ENCODE measurements around the gene THBS1.

Gene THBS1

DNA sequence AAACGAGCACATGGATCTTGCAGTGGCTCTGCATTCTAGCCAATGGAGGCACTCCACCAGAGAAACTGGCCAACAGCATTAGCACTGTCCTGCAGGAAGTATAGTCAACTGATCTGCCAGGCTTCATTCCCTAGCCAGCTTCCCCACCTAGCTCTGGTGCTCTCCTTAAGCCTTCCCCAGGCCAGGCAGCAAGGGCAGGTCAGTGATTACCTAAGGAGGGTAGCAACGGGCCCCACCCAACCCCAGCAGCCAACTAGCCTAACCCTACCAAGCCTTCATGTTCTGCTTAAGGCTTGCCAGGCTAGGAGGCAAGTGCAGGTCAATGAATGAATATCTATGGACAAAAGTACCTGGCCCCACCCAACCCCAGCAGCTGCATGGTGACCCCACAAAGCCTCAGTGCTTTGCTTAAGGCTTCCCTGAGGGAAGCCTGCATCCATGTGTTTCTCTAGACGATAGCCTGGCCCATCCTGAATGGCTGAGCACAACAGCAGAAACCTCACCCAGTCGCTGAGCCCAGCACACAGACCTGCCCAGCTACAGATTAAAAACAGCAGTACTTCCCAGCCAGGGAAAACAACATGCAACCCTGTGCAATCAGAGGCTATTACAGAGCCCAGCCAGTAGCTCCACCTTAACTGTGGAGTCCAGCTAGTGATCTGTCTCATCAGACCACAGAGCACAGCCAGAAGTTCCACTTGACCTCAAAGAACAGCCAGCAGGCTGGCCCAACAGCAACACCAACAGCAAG lies 28.5 kb downstream of the THBS1 start:
- no peak for DNase-seq

DNA sequence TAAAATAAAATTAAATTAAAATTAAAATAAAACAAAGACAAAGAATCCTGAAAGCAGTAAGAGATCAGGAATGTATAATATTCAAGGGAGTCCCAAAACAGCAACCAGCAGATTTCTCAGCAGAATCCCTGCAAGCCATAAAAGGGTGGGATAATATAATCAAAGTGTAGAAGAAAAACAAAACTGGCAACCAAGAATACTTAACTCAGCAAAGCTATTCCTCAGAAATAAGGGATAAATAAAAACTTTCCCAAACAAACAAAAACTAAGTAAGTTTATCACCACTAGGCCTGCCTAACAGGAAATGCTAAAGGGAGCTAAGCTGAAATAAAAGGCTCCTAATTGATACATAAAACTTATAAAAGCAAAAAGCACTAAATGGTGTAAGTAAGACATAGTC lies 29.8 kb downstream of the THBS1 start:
- DNase-seq = no peak

DNA sequence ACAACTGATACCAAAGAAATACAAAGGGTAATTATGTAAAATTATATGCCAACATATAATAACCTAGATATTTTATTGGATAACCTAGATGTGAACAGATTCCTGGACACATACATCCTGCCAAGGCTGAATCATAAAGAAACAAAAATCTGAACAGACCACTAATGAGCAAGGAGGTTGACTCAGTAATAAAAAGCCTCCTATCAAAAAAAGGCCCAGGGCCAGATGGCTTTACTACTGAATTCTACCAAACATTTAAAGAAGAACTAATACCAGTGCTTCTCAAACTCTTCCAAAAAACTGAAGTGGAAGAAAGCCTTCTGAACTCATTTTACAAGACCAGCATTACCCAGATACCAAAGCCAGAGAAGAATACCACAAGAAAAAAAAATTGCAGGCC lies 32.4 kb downstream of the THBS1 start:
- DNase-seq = no peak

DNA sequence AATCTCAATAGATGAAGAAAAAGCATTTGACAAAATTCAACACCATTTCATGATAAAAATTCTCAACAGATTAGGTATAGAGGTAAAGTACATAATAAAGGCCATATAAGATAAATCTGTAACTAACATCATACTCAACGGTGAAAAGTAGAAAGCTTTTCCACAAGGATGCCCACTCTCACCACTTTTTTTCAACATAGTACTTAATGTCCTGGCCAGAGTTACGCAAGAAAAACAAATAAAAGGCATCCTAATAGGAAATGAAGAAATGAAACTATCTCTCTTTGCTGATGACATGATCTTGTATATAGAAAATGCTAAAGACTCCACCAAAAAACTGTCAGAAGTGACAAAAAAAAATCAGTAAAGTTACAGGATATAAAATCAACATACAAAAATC lies 33.0 kb downstream of the THBS1 start:
- no peak for DNase-seq

DNA sequence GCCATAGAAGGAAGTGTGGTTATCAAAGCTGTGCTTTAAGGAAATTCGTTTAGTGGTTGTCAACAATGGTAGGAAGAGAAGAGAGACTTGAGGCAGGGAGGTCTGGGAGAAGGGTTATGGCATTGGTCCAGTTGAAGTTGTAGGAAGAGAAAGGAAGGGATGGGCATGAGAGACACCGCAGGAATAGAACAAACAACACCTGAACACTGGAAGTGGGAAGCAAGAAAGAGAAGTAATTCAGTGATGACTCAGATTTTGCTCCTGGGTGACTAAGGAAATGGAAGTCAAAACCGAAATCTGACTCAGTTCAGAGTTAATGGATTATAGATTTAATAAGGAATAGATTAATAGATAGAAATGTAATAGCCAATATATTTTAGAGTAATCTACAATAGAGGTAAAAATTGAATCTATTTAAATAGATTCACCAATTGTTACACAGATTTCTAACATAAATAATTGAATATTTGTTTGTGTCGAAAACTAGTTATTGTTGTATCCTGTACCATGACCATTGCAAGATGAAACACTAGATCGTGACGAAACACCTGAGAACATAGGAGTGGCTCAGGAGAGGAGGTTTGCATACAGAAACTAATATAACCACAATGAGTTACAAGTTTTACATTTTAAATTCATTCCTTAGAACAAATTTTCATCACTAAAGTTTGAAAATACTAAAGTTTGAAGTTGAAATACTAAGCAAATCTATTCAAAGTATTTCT lies 36.0 kb downstream of the THBS1 start:
- no peak for DNase-seq

DNA sequence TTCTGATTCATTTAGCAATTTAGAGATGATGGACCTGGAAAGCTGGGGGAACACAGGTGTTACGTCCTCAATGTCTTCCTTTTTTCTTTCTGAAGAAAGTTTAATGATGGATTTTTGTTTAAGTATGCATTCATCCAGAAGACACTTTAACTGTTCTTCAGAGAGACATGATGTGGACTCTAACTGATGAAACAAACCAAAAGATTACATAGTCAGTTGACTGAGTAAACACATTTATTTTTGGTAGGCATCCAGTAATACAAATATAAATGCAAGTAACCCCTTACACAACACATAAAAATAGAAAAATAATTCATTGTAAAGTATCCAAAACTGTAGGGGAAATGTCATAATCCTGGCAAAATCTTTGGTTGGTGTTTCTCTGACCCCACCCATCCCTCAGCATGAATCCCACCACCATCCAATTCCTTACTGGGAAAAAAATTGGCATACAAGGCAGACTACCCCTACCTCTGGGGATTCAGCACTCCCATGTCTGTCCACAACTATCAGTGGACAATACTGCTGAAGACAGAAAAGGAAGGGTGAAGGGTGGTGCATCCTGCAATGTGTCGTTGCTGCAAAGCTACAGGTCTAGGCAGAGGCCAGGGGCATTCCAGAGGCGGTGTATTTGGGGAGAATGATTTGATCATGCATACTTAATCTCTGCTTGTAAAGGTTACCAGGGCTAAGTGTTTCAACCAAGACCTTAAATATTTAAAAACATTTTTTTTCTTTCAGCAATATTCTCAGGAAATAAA lies 37.4 kb downstream of the THBS1 start:
- no peak for DNase-seq

DNA sequence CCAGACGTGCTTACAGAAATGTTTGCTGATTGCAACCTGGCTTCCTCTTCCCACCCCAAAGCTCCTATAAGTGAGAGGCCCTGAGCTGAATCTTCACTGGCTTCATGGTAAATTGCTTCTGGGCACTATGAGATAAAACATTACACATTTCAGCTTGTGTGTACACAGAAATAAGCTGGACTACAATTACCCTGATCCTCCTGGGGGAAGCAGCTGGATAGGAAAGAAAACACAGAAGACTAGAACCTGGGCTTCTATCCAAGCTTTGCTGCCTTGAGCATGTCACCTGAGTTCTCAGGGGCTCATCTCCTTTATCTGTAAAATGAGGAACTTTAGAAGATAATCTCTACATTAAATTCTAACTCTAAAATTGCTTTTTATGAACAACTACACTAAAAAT lies 40.3 kb downstream of the THBS1 start:
- no peak for DNase-seq

DNA sequence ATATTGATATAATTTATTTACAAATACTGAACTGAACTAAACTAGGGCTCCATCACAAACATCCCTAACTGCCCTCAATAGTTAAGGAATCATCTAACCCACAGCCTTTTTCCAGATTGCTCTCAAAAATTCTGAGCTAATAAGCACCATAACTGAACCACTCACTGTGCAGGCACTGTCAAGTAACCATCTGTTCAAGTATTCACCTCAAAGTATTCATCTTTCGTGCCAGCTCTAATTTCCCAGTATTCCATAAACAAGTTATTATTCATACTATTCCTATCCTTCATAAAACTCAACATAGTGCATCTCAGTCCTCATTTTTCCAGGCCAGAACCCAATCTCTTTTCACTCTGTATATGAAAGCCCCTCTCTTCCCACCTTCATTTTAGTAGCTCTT lies 41.1 kb downstream of the THBS1 start:
- no peak for DNase-seq

DNA sequence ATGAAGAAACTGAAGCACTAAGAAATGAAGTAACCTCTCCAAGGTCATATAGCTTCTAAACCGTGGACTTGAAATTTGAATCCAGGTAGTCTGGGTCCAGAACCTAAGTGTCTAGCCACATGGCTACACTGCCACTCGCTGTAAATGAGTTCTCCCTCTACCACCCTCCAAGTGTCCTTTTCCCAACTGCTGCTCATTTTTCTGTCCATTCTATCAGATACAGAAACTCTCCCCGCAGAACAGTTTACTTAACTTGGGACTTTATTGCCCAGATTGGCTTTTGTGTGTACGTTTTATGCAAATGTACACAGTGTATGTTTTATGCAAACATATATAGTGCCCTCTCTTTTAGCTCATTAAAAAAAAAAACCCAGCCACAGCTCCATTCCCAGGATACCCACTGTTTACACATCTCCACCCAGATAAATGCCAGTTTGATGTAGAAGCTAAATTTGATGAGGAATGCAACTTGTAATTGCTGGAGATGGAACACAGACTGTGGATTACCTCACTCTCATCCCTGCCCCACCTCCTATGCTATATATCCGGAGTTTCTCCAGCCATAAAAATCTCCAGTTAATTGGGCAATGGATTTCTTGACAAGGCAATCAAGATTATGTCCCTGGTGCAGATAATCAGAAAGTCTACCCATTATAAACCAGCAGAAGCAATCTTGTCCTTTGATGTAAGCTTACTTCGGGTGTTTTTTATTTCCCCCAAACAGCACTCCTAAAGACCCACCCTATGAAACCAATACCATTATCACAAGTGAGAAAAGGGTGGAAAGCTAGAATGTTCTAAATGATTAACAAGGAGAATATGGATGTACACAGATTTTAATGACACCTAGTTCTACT lies 42.0 kb downstream of the THBS1 start:
- no peak for DNase-seq

DNA sequence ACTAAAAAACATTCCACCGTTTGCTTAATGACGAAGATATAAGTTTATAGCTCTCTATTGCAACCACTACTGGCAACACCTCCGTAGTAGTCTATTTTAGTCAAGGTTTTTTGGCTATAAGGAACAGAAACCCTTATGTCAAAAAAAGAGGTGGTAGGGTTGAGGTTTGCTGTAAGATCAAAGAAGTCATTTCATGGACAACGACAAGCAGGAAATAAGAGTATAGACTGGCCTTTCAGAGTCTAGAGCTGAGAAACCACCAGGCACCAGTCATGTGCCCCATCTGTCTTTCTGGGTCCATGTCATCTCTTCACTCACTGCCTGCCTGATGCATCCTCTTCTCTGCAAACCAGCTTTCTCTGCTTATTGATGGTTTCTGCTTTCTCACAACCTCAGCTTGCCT lies 42.7 kb downstream of the THBS1 start:
- DNase-seq = peak in 1 of 2 donors; percentile 19

DNA sequence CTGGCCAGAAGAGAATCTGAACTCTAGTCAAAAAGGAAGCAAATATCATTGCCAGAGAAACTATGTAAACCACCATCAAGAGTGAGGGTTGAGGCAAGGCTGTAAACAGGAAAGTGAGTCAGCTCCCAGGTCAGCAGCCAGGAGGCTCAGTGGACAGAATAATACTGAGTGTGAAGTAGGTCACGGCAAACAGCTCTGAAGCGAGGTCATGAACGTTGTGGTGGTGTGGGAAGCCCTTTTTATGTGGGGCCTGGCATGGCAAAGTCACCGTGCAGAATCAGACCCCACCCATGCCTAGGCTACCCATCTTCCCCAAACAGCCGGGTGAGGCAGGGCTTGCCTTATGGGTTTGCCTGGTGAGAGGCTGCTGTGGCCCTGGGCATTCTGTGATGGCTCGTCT lies 43.9 kb downstream of the THBS1 start:
- peak; percentile 42 to 59 for DNase-seq

DNA sequence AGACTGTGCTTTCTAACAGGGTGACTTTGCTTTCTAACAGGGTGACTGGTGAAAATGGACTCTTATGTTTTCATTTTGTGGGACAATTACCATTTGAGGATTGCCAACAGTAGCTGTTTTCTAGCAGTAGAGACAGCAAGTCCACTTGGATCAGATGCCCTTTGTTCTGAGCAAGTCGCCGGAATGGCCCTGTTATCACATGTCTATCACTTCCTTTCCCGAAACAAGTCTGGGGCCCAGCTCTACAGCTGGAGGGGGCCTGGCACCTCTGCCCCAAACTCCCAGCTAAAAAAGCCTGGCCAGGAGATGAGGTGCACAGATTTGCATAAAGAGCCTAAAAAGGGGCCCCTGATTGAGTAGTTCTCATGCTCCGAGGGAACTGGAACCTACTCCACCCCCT lies 44.6 kb downstream of the THBS1 start:
- DNase-seq = no peak

DNA sequence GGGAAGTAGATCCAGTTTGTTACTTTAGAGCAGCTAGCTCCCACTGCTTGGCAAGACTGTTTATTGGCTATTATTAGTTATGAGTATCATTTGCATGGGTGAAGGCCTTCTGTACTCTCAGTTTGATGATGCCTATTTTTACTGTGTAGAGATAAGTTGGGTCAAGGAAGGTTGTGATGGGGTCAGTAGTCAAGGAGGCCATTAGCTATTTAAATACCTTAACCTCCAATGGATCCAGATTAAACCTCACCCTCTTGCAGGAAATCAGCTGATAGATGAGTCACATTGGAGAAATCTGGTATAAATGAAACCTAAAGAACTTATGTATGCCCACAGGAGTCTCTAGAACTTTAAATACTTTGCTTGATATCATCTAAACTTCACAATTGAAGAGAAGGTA lies 45.0 kb downstream of the THBS1 start:
- no peak for DNase-seq

DNA sequence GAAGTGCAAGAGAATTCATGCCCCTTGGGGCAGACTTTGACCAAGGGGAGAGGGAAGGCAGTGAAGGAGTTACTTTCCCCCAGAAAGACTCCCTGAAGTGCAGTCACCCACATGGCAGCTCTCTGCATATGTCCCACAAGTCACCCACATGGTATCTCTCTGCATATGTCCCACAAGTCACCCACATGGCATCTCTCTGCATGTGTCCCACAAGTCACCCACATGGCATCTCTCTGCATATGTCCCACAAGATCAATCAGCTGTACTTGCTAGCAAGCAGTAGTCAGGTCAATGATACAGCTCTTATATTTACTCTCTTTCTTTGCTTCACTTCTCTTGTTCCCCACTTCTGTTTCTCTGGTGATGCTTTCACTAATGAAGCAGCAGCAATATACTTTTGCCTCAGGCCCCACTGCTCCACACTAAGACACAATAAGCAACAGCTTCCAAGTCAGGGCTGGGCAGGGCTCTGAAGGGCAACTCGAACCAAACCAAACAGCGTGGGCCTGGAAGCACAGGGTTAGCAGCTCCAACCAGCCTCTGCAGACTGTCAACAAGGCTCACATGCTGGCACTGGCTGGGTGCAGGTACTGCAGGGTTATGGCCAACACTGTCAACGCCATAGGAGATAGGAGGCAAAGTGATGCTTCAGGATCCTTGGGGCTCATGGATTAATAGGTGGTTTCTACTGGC lies 46.7 kb downstream of the THBS1 start:
- DNase-seq = no peak

DNA sequence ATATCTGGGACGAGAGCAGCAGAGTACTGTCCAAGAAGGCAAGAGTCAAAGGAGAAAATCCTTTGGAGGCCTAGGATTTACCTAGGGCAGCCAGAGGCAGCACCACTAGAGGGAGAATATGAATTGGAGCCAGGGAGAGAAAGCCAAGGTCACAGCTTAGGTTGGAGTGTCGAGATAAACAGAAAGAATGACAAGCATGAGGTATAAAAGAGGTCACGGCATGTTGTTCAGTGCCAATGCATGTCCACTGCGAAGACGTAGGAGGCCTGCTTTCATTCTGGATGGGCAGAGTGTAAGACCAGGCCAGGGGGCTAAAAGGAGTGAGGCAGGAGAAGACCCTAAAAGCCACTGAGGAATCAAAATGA lies 47.2 kb downstream of the THBS1 start:
- no peak for DNase-seq

DNA sequence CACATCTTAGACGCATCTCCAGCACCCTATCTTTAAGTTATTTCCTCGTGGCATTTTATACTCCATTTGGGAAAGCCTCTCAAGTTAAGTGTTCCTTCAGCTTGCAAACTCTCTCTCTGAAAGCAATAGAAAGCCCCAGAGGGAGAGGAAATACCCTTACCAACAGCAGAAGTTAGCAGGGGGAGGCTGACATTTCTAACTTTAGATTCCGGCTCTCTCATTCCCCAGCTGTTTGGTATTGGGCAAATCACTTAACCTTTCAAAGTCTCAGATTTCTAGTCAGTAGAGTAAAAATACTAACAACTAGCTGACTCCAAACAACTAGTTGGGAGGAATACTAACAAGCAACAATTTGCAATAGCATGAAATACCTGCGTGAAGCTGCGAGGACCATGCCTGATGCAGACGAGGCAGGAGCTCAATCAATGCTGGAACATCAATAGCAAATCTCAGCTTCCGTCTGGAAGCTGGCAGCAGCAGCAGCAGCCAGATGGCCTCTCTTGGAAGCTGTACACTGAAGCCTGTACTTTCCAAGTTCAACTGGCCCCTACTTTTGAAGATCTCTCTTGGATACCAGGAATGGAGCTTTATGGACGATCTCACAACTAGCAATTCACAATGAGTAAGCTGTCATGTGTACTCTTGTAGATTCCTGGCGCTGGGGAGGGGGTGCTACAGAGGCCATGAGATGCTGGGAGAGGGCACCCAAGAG lies 47.8 kb downstream of the THBS1 start:
- DNase-seq = no peak

DNA sequence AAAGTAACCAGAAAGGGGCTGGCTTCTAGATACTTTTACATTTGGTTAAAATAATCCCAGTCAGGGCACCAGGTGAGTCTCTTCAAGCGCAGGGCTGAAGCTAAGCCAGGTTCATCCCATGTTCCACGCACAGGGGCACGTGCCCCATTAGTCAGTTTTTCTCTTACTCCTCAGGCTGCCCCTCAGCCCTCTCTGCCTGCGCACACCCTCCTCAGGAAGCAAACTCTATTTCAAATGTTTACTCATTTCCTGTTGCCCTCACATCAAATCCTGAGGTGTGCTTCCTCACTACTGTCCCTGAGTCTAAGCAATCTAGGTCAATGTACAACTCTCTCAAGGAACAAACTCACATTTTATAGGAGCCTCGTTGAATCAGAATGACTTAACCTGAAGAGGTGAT lies 48.5 kb downstream of the THBS1 start:
- DNase-seq = peak; percentile 64 to 74

DNA sequence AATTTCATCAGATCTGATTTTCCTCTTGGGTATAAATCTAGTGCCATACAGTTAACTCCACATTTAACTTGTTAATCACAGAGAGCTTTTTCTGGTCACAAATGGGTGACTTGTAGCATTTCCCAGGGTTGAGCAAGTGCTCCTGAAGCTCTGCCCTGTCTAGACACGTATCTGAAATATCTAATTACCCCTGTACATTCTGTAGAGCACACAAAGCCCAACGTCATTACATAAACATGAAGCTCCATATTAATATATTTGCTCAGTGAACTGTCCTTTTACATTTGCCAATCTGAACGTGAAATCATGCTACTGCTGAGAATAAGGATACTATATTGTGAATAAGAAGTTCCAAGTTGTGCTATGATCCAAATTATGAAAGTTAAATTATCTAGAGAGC lies 49.0 kb downstream of the THBS1 start:
- no peak for DNase-seq

DNA sequence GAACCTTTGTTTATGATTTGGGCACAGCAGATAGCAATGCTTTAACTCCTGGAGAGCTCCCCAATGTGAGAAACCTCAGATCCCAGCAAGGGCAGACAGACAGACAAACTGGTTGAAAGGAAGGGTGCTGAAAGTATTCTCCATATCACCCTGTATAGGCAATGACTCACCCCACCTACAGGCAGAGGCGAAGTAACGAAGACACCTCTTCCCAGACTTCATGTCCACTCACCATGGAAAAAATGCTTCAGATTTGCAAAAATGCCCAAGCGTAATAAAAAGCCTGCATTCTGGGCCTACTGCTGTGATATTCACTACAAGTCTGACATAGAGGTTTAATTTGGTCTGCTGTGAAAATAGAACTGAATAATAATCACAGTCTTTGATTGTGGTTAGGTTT lies 50.5 kb downstream of the THBS1 start:
- DNase-seq = peak; percentile 32 to 36

DNA sequence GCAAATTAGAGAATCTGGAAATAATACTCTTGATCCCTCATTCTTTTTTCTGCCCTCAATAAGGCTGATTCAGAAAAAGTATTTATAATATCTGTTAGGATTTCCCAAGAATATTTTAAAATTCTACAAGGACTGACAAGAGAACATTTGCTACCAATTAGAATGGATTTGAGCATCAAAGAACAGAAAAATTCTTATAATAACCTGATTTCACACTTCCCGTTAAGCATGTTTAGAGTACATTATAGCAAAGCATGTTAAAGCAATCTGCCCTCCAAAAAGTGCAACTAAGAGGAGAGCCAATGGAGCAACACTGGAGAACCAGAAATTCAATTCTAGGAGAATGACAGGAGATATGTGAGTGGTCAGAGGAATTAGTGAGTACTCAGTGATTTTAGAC lies 57.2 kb downstream of the THBS1 start:
- no peak for DNase-seq

DNA sequence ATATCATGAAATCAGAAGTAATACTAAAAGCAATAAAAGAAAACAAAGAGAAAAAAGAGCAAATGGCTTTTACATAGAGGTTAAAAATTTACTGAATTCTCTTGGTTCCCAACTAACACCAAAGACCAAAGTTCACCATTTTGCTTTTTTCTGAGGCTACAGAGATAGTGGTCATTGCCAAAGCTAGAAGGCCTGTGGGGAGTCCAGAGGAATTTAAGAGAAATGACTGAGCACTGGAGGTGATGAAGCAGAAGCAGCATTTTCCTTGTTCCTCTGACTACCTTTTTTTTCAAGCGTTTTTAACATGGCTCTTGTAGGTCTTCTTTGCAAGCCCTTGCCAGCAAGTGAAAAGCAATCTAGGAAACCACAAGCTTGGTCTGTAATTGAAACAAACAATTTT lies 58.2 kb downstream of the THBS1 start:
- DNase-seq = no peak

DNA sequence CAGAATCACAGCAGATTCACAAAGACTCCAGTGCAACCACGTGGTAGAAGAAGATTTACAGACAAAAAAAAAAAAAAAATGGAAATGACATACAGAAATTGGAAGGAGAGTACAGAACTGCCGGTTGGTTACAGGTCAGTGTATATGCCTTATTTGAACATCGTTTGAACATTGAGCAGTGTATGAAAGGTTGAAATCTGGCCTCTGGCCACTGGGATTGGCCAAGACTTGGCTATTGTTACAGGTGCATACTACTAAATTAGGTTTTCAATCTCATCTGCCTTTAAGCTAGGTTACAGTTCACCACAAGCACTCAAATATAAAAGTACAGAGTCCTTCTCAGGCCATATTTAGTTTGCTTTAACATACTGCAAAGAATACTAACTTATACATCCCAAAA lies 59.8 kb downstream of the THBS1 start:
- DNase-seq = no peak

Data from activated CD4-positive, alpha-beta T cell treated with anti-CD3 and anti-CD28 coated beads for 4 hours (primary cell).